HG03103 (cell line): ENCODE results near the gene KLHDC4.

ENCODE experiments used
- ATAC-seq: cut with Tn5 transposase; IDR thresholded peaks from one replicate; pipeline ENCODE4 v1.9.1; 2021; ENCODE audit warnings: low read depth; ENCODE audit not compliant: unreplicated experiment

KLHDC4 gene

GRCh38 chr16:87703071-87703470 is 62.7 kb downstream of the KLHDC4 start:
- no peak for ATAC-seq

GRCh38 chr16:87702325-87702811 is 63.4 kb downstream of the KLHDC4 start:
- ATAC-seq: peak; percentile 45

- ATAC-seq: no peak
Measured at GRCh38 chr16:87701505-87701921, 64.3 kb downstream of the KLHDC4 start.

GRCh38 chr16:87701078-87701460 is 64.7 kb downstream of the KLHDC4 start:
- no peak for ATAC-seq

GRCh38 chr16:87700406-87701077 is 65.2 kb downstream of the KLHDC4 start:
- ATAC-seq: no peak

- no peak for ATAC-seq
Measured at GRCh38 chr16:87698676-87699199, 67.0 kb downstream of the KLHDC4 start.

- ATAC-seq: peak; percentile 51
Measured at GRCh38 chr16:87698241-87698640, 67.5 kb downstream of the KLHDC4 start.

- ATAC-seq: no peak
Measured at GRCh38 chr16:87697792-87698191, 68.0 kb downstream of the KLHDC4 start.

- ATAC-seq: no peak
Measured at GRCh38 chr16:87697256-87697655, 68.5 kb downstream of the KLHDC4 start.

- ATAC-seq: no peak
Measured at GRCh38 chr16:87696726-87697125, 69.1 kb downstream of the KLHDC4 start.

GRCh38 chr16:87695534-87695933 is 70.3 kb downstream of the KLHDC4 start:
- no peak for ATAC-seq

GRCh38 chr16:87694441-87695125 is 71.2 kb downstream of the KLHDC4 start:
- ATAC-seq: no peak

- ATAC-seq: no peak
Measured at GRCh38 chr16:87693827-87694226, 72.0 kb downstream of the KLHDC4 start.

- no peak for ATAC-seq
Measured at GRCh38 chr16:87692756-87693155, 73.0 kb downstream of the KLHDC4 start.

GRCh38 chr16:87692176-87692575 is 73.6 kb downstream of the KLHDC4 start:
- no peak for ATAC-seq

GRCh38 chr16:87691686-87692079 is 74.1 kb downstream of the KLHDC4 start:
- ATAC-seq: no peak

GRCh38 chr16:87690911-87691685 is 74.7 kb downstream of the KLHDC4 start:
- no peak for ATAC-seq

- no peak for ATAC-seq
Measured at GRCh38 chr16:87689956-87690465, 75.8 kb downstream of the KLHDC4 start.

- no peak for ATAC-seq
Measured at GRCh38 chr16:87688876-87689815, 76.6 kb downstream of the KLHDC4 start.

- ATAC-seq: no peak
Measured at GRCh38 chr16:87687998-87688529, 77.7 kb downstream of the KLHDC4 start.
